ENCODE measurements around the gene JPT2.
A peak's percentile ranks its signal among the peaks of the same experiment; 100 is the strongest.

JPT2 gene

GRCh38 chr16:1654505-1655268 lies 23.4 kb upstream of the JPT2 start:
- Histone ChIP-seq H4K91ac (ENCODE audit: low read depth, low read length, poor library complexity) (no peak overlapping the region), H3K4me2 (ENCODE audit: insufficient read depth, low read length, poor library complexity, severe bottlenecking) (no peak overlapping the region), H3K14ac (ENCODE audit: low read length) (no peak overlapping the region), H2BK15ac (ENCODE audit: low read length) (no peak overlapping the region), H2AK5ac (ENCODE audit: low read depth, low read length) (no peak overlapping the region), H2AFZ (ENCODE audit: low read length) (no peak overlapping the region), H3K4me1 (ENCODE audit: control insufficient read depth in 2 of 2, insufficient read depth in 1 of 2, low read depth in 1 of 2, low read length in 2 of 2) (no peaks in the 10 kb centered on the region), H3K18ac (ENCODE audit: low read length) (no peak overlapping the region), H3K27ac (replicated peaks; ENCODE audit: low read length) (no peak overlapping the region), H3K9me3 (replicated peaks in 1 of 2; ENCODE audit: control insufficient read depth in 2 of 2, insufficient read depth in 1 of 2, low read depth in 1 of 2, low read length in 2 of 2) (peaks cover 0 to 2% of the 10 kb centered on the region in 2 donors), H3K27me3 (ENCODE audit: control insufficient read depth in 3 of 3, insufficient read depth in 3 of 3, low read depth in 1 of 3, low read length in 3 of 3) (no peaks in the 10 kb centered on the region), H3K36me3 (replicated peaks in 1 of 2; ENCODE audit: control insufficient read depth in 2 of 2, insufficient read depth in 2 of 2, low read length in 2 of 2) (peaks cover 64 to 91% of the 10 kb centered on the region in 2 donors), H3K4me3 (ENCODE audit: low read length in 2 of 2) (no peak overlapping the region), H3K23ac (ENCODE audit: low read depth, low read length, poor library complexity) (no peak overlapping the region), H2BK120ac (ENCODE audit: low read depth, low read length) (no peak overlapping the region), H3K79me1 (ENCODE audit: low read depth, low read length) (peaks cover 7% of the 10 kb centered on the region), H2BK5ac (ENCODE audit: low read length) (no peak overlapping the region), H2BK12ac (ENCODE audit: low read length) (no peak overlapping the region), H3K4ac (ENCODE audit: low read length) (no peak overlapping the region), H3K9ac (ENCODE audit: low read depth, low read length, poor library complexity) (no peak overlapping the region), H4K8ac (ENCODE audit: low read depth, low read length) (no peak overlapping the region)
- no CpG with 5 or more reads among the region's 32 CpGs for WGBS, 2 donors (ENCODE audit: extremely low coverage in 2 of 2, insufficient read length in 2 of 2, insufficient replicate concordance in 1 of 2)
- no peak for DNase-seq (ENCODE audit: low spot score)

GRCh38 chr16:1655269-1655807 lies 22.7 kb upstream of the JPT2 start:
- H3K4ac ChIP-seq (ENCODE audit: low read length): no peak overlapping the region
- H3K14ac ChIP-seq (ENCODE audit: low read length): no peak overlapping the region
- H3K79me1 ChIP-seq (ENCODE audit: low read depth, low read length): peaks cover 7% of the 10 kb centered on the region
- no peaks in the 10 kb centered on the region for H3K4me1 ChIP-seq (ENCODE audit: control insufficient read depth in 2 of 2, insufficient read depth in 1 of 2, low read depth in 1 of 2, low read length in 2 of 2)
- peaks cover 0 to 2% of the 10 kb centered on the region in 2 donors for H3K9me3 ChIP-seq (replicated peaks in 1 of 2; ENCODE audit: control insufficient read depth in 2 of 2, insufficient read depth in 1 of 2, low read depth in 1 of 2, low read length in 2 of 2)
- H2BK5ac ChIP-seq (ENCODE audit: low read length): no peak overlapping the region
- no peak overlapping the region for H2BK15ac ChIP-seq (ENCODE audit: low read length)
- H2AFZ ChIP-seq (ENCODE audit: low read length): no peak overlapping the region
- H2AK5ac ChIP-seq (ENCODE audit: low read depth, low read length): no peak overlapping the region
- H4K8ac ChIP-seq (ENCODE audit: low read depth, low read length): no peak overlapping the region
- H3K18ac ChIP-seq (ENCODE audit: low read length): no peak overlapping the region
- peak overlapping the region; percentile 34 for H3K23ac ChIP-seq (ENCODE audit: low read depth, low read length, poor library complexity)
- DNase-seq (ENCODE audit: low spot score): no peak
- no peak overlapping the region for H3K27ac ChIP-seq (replicated peaks; ENCODE audit: low read length)
- H4K91ac ChIP-seq (ENCODE audit: low read depth, low read length, poor library complexity): no peak overlapping the region
- no peak overlapping the region for H3K4me3 ChIP-seq (ENCODE audit: low read length in 2 of 2)
- no peak overlapping the region for H3K9ac ChIP-seq (ENCODE audit: low read depth, low read length, poor library complexity)
- H2BK12ac ChIP-seq (ENCODE audit: low read length): no peak overlapping the region
- peaks cover 69 to 93% of the 10 kb centered on the region in 2 donors for H3K36me3 ChIP-seq (replicated peaks in 1 of 2; ENCODE audit: control insufficient read depth in 2 of 2, insufficient read depth in 2 of 2, low read length in 2 of 2)
- H3K27me3 ChIP-seq (ENCODE audit: control insufficient read depth in 3 of 3, insufficient read depth in 3 of 3, low read depth in 1 of 3, low read length in 3 of 3): no peaks in the 10 kb centered on the region
- no peak overlapping the region for H2BK120ac ChIP-seq (ENCODE audit: low read depth, low read length)
- WGBS, 2 donors (ENCODE audit: extremely low coverage in 2 of 2, insufficient read length in 2 of 2, insufficient replicate concordance in 1 of 2): no CpG with 5 or more reads among the region's 16 CpGs
- no peak overlapping the region for H3K4me2 ChIP-seq (ENCODE audit: insufficient read depth, low read length, poor library complexity, severe bottlenecking)

- Histone ChIP-seq H3K4me3 (ENCODE audit: low read length in 2 of 2) (no peak overlapping the region), H3K9ac (ENCODE audit: low read depth, low read length, poor library complexity) (peak overlapping the region; percentile 44), H3K27ac (replicated peaks; ENCODE audit: low read length) (no peak overlapping the region), H4K8ac (ENCODE audit: low read depth, low read length) (peak overlapping the region; percentile 48), H3K79me1 (ENCODE audit: low read depth, low read length) (peaks cover 7% of the 10 kb centered on the region), H2BK12ac (ENCODE audit: low read length) (no peak overlapping the region), H2BK5ac (ENCODE audit: low read length) (no peak overlapping the region), H3K14ac (ENCODE audit: low read length) (no peak overlapping the region), H3K18ac (ENCODE audit: low read length) (no peak overlapping the region), H4K91ac (ENCODE audit: low read depth, low read length, poor library complexity) (no peak overlapping the region), H3K4me1 (ENCODE audit: control insufficient read depth in 2 of 2, insufficient read depth in 1 of 2, low read depth in 1 of 2, low read length in 2 of 2) (no peaks in the 10 kb centered on the region), H2BK15ac (ENCODE audit: low read length) (no peak overlapping the region), H3K36me3 (replicated peaks in 1 of 2; ENCODE audit: control insufficient read depth in 2 of 2, insufficient read depth in 2 of 2, low read length in 2 of 2) (peaks cover 68 to 93% of the 10 kb centered on the region in 2 donors), H3K9me3 (replicated peaks in 1 of 2; ENCODE audit: control insufficient read depth in 2 of 2, insufficient read depth in 1 of 2, low read depth in 1 of 2, low read length in 2 of 2) (peaks cover 0 to 2% of the 10 kb centered on the region in 2 donors), H2AFZ (ENCODE audit: low read length) (no peak overlapping the region), H3K4ac (ENCODE audit: low read length) (no peak overlapping the region), H3K27me3 (ENCODE audit: control insufficient read depth in 3 of 3, insufficient read depth in 3 of 3, low read depth in 1 of 3, low read length in 3 of 3) (no peaks in the 10 kb centered on the region), H2AK5ac (ENCODE audit: low read depth, low read length) (no peak overlapping the region), H3K4me2 (ENCODE audit: insufficient read depth, low read length, poor library complexity, severe bottlenecking) (peak overlapping the region; percentile 11), H3K23ac (ENCODE audit: low read depth, low read length, poor library complexity) (peak overlapping the region; percentile 55), H2BK120ac (ENCODE audit: low read depth, low read length) (no peak overlapping the region)
- DNase-seq (ENCODE audit: low spot score): no peak
- WGBS, 2 donors (ENCODE audit: extremely low coverage in 2 of 2, insufficient read length in 2 of 2, insufficient replicate concordance in 1 of 2): no CpG with 5 or more reads among the region's 52 CpGs
These were observed 21.9 kb upstream of the JPT2 start for GRCh38 chr16:1655909-1656807.
